Peyer's patch (tissue), 4 donors: Measurements from ENCODE around the gene RPS27. TPM values are rescaled to one million over a fixed set of nuclear protein-coding genes. Genes with fewer than 3 reads are reported as not detected.
A peak's percentile ranks its signal among the peaks of the same experiment; 100 is the strongest.
"Not testable (repeated sequence)": the region's sequence is repeated elsewhere in the genome, so short reads cannot be mapped to it uniquely, and the experiment has no call there.

Source experiments
- DNase-seq, 3 donors: peaks; one replicate each; pipeline ENCODE4 v3.0.0-alpha.2; 2017 to 2019
- H3K27ac ChIP-seq, 4 donors: fragments of 200-600 bp; sonication (generic); one replicate each; pipeline ENCODE4 v1.5.1; 2016 to 2019
- H3K27me3 ChIP-seq, 2 donors: fragments of 200-600 bp; sonication (generic); one replicate each; pipeline ENCODE4 v1.5.1; 2019
- H3K36me3 ChIP-seq, 3 donors: fragments of 200-600 bp; sonication (generic); one replicate each; pipeline ENCODE4 v1.5.1; 2016 to 2019
- H3K4me1 ChIP-seq, 4 donors: fragments of 200-600 bp; sonication (generic); one replicate each; pipeline ENCODE4 v1.5.1; 2016 to 2019
- H3K4me3 ChIP-seq, 4 donors: fragments of 200-600 bp; sonication (generic); 1 replicate in 3 of 4; 2 replicates in 1 of 4; pipeline ENCODE4 v1.5.1; 2016 to 2019; ENCODE audit warnings: mild to moderate bottlenecking in 1 of 4
- H3K9me3 ChIP-seq, 4 donors: fragments of 200-600 bp; sonication (generic); one replicate each; pipeline ENCODE4 v1.5.1; 2016 to 2019; ENCODE audit warnings: mild to moderate bottlenecking in 1 of 4
- POLR2A ChIP-seq, 2 donors: fragments of 450-650 bp; IDR thresholded peaks; one replicate each; pipeline ENCODE4 v1.5.1; 2017; ENCODE audit warnings: antibody characterized with exemption in 2 of 2, mild to moderate bottlenecking in 2 of 2, moderate library complexity in 2 of 2
- total RNA-seq, 4 donors: library from RNA; depleted of rRNA; stranded (reverse); fragments of >200 nt; gene quantifications; one replicate each; pipeline ENCODE4 v1.1.0, GENCODE V29; 2016
- TF ChIP-seq, protein P1 (sequence below), 6 experiments: fragments of 450-650 bp in 4 of 6; fragments of 200-600 bp in 2 of 6; sonication (generic) in 1 of 6; IDR thresholded peaks; one replicate each; pipeline ENCODE4 v1.5.1; 2017 to 2019; ENCODE audit warnings: antibody characterized with exemption in 6 of 6, mild to moderate bottlenecking in 3 of 6, moderate library complexity in 1 of 6

RPS27 gene
- total RNA-seq, 4 donors from 2014 or later = 660 to 1,996 (median 833) TPM

DNA sequence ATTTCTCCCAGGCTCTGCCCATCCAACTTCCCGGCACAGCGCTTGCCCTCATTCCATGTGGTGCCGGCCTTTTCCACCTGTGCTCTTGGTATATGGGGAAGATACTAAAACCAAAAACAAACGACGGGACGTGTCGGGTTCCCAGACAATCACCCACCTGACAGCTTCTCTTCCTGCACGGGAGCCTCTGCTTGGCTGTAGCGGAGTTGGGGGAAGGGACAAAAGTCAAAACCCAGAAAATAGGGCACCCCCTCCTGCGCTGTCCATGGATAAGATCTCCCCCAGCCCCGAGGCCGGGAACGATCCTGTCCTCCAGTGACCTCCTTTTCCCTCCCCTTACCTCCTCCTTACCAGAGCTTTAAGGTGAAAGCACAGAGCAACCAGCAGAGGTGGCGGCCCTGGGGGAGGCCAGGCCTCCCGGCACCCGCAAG, 13.7 kb upstream of the RPS27 start:
- Histone ChIP-seq H3K4me1 (peaks cover 0 to 19% (median 6%) of the 10 kb centered on the region in 4 donors), H3K27me3 (no peaks in the 10 kb centered on the region), H3K9me3 (no peaks in the 10 kb centered on the region), H3K4me3 (peak overlapping the region; percentile 90 to 97 (median 92)), H3K27ac (peak overlapping the region; percentile 89 to 96 (median 92)), H3K36me3 (peaks cover 0 to 12% (median 0%) of the 10 kb centered on the region in 3 donors)
- TF ChIP-seq, protein P1, sequence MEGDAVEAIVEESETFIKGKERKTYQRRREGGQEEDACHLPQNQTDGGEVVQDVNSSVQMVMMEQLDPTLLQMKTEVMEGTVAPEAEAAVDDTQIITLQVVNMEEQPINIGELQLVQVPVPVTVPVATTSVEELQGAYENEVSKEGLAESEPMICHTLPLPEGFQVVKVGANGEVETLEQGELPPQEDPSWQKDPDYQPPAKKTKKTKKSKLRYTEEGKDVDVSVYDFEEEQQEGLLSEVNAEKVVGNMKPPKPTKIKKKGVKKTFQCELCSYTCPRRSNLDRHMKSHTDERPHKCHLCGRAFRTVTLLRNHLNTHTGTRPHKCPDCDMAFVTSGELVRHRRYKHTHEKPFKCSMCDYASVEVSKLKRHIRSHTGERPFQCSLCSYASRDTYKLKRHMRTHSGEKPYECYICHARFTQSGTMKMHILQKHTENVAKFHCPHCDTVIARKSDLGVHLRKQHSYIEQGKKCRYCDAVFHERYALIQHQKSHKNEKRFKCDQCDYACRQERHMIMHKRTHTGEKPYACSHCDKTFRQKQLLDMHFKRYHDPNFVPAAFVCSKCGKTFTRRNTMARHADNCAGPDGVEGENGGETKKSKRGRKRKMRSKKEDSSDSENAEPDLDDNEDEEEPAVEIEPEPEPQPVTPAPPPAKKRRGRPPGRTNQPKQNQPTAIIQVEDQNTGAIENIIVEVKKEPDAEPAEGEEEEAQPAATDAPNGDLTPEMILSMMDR (IDR thresholded peaks at IDR 0.05) = no peak
- no peak for TF ChIP-seq POLR2A (IDR thresholded peaks at IDR 0.05)
- no peak for DNase-seq

DNA sequence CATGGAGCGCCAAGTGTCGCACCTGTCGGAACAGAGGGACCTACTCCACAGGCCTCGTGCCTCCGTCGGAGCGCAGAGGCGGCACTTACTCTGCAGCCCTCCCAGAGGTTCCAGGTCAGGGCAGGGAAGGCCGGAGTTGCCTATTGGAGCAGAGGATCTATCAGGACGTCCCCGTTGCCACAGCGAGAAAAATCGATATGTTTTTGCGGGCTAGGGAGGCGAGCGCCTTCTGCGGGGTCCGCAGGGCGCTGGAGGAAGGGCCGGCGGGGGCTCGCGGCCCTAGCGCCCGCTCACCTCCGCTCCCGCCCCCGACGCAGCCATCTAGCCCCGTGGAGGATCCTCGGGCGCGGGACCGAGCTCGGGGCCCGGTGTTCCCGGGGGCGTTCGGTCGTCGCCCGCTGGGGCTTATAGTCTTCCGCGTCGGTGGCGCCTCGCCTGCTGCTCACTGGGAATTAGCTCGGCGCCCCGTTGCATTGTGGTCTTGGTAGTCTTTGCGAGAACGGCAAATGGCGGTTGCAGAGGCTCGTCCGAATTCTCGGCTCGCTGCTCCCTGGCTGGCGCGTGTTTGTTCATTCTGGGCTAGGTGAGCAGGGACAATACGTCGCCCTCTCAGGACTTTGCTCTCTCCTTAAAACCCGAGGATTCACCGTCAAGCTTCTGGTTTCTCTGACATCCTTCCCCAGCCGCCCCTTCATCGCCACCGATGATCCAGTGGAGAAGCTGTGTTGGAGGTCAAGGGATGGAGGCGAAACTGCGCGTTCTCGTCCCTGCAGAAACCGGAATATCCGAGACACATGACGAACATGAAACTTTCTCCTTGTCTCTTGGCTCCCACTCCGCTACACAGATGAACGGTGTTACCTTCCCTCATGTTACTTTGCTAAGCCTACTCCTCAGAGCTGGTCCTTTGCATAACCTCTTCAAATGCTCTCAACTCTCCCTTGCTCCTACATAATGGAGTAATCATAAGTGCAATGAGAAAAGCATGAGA, 13.0 kb upstream of the RPS27 start, which contains the start of gene JTB:
Gene JTB (minus strand): TSS at position 425 of the 991 bp plus-strand sequence. CDS start 422 bp downstream, at position 3.
- peak; percentile 87 to 91 for TF ChIP-seq POLR2A (IDR thresholded peaks at IDR 0.05)
- TF ChIP-seq, protein P1 (IDR thresholded peaks at IDR 0.05) = peak in 1 of 6 experiments; percentile 18
- H3K27me3 ChIP-seq = no peaks in the 10 kb centered on the region
- no peaks in the 10 kb centered on the region for H3K9me3 ChIP-seq
- H3K4me3 ChIP-seq = peak within 1 kb of the TSS; percentile 90 to 97 (median 92)
- H3K36me3 ChIP-seq = peaks cover 0 to 12% (median 0%) of the 10 kb centered on the region in 3 donors
- DNase-seq = peak; percentile 91 to 96 (median 95)
- H3K4me1 ChIP-seq = peaks cover 0 to 19% (median 6%) of the 10 kb centered on the region in 4 donors
- H3K27ac ChIP-seq = peak within 1 kb of the TSS; percentile 89 to 96 (median 92)

DNA sequence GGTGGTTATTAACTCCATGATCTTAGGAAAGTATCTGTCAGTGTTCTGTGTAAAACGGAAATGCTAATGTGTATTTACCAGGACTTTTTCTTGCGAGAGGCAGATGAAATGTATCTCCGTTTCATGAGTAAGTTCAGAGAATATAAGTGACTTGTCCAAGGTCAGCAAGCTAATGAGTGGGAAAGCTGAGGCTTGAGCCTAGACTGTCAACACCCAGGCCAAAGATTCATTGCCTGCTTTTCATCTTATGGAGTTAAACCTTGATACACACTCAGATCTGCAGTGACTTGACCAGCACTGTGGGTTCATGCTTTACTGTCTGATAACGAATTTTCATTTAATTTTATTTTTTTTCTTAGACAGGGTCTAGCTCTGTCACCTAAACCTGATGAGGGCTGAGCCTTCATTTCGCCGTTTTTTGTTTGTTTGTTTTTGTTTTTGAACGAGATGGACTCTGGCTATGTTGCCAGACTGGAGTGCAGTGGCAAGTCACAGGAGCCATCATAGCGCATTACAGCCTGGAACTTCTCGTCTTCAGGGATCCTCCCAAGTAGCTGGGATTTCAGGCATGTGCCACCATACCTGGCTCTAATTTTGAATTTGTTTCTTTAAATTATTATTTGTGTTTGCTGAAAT, 12.2 kb upstream of the RPS27 start:
- Histone ChIP-seq H3K27me3 (no peaks in the 10 kb centered on the region), H3K36me3 (peaks cover 0 to 12% (median 0%) of the 10 kb centered on the region in 3 donors), H3K4me1 (peaks cover 0 to 19% (median 6%) of the 10 kb centered on the region in 4 donors), H3K9me3 (no peaks in the 10 kb centered on the region), H3K4me3 (peak overlapping the region; percentile 90 to 97 (median 92)), H3K27ac (peak overlapping the region; percentile 89 to 96 (median 92))
- DNase-seq = no peak
- TF ChIP-seq, protein P1 (IDR thresholded peaks at IDR 0.05) = no peak
- no peak for TF ChIP-seq POLR2A (IDR thresholded peaks at IDR 0.05)

DNA sequence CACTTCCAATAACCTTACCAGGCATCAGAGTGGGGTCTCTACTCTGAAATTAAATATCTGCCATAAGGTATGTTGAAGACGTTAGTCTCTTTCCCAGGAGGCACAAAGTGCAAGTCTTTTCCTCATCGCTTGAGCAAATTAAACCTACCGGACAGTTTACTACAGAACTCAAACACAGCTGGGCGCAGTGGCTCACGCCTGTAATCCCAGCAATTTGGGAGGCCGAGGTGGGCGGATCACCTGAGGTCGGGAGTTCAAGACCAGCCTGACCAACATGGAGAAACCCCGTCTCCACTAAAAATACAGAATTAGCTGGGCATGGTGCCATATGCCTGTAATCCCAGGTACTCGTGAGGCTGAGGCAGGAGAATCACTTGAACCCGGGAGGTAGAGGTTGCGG, 11.5 kb upstream of the RPS27 start:
- Histone ChIP-seq H3K36me3 (peaks cover 0 to 10% (median 0%) of the 10 kb centered on the region in 3 donors), H3K4me1 (peaks cover 0 to 19% (median 6%) of the 10 kb centered on the region in 4 donors)
- H3K9me3 ChIP-seq, H3K27me3 ChIP-seq, H3K4me3 ChIP-seq, H3K27ac ChIP-seq, DNase-seq: not testable (repeated sequence)

DNA sequence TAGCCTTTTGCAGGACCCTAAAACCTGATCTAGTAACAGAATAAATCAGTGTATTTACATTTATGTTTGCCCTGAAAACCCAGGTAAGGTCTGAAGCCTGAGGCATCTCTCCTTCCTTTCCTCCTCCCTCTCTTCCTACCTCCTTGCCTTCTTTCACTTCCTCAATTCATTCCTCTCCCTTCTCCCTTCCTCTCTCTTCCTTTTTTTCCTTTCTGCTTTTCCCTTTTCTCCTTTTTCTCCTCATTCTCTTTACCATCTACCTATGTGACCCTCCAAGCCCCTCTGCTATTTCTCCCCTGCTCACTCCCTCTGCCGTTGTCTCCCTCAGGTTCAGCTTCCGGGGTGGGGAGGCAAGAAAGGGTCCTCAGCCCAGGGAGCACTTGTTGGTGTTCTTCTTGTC, 8.8 kb upstream of the RPS27 start:
- H3K4me3 ChIP-seq, H3K36me3 ChIP-seq, H3K27ac ChIP-seq, H3K27me3 ChIP-seq, H3K9me3 ChIP-seq, DNase-seq: not testable (repeated sequence)
- peaks cover 0 to 24% (median 2%) of the 10 kb centered on the region in 4 donors for H3K4me1 ChIP-seq

DNA sequence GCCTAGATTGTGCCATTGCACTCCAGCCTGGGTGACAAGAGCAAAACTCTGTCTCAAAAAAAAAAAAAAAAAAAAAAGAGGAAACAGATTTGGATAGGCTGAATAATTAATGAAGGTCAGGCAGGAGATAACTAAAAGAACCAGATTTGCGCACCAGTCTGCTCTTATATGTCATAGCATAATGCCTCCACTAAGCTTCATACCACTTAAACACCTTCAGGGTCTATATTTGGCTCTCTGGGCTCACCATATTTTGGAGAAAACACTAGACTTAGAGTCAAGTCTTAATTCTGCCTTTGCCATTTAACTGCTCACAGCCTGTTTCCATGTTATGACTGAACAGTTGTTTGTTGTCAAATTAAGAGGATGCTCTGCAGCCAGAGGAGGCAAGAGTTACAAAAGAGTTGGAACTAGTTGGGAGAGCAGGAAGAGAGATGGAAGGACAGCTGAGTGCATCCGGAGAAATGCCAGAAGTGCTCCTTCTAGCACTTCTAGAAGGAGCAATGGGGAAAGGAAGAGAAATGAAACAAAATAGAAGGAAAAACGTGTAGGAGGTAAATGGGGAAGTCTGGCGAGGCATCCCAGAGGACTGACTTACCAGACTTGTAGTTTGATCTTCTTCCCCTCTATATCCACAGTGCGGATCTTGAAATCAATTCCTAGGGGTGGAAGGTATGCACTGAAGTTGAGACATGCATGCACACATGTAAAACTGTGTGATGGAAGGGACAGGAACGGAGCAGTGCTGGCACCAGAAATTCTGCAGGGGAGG, 6.3 kb upstream of the RPS27 start:
- TF ChIP-seq, protein P1 (IDR thresholded peaks at IDR 0.05) = no peak
- TF ChIP-seq POLR2A (IDR thresholded peaks at IDR 0.05) = no peak
- Histone ChIP-seq H3K27me3 (no peaks in the 10 kb centered on the region), H3K4me1 (peaks cover 0 to 20% (median 2%) of the 10 kb centered on the region in 4 donors), H3K36me3 (no peaks in the 10 kb centered on the region), H3K9me3 (no peaks in the 10 kb centered on the region), H3K4me3 (no peak overlapping the region), H3K27ac (peak overlapping the region in 3 of 4 donors; percentile 72 to 80 (median 75))
- no peak for DNase-seq
